SK-N-SH treated with all-trans-retinoic acid at 6 μM for 48 hours (cell line): ENCODE results near the gene ULK4.

Source experiments
- TCF4 ChIP-seq: fragments of 250-450 bp; sonication (Bioruptor Pico); IDR thresholded peaks from 2 replicates; pipeline ENCODE4 v1.8.0; 2021; ENCODE audit warnings: mild to moderate bottlenecking, moderate library complexity, borderline replicate concordance
- ZNF70 ChIP-seq: fragments of 450-650 bp; formaldehyde crosslinking; IDR thresholded peaks from 2 replicates; pipeline ENCODE4 v1.5.0; 2020; ENCODE audit warnings: mild to moderate bottlenecking, moderate library complexity

DNA sequence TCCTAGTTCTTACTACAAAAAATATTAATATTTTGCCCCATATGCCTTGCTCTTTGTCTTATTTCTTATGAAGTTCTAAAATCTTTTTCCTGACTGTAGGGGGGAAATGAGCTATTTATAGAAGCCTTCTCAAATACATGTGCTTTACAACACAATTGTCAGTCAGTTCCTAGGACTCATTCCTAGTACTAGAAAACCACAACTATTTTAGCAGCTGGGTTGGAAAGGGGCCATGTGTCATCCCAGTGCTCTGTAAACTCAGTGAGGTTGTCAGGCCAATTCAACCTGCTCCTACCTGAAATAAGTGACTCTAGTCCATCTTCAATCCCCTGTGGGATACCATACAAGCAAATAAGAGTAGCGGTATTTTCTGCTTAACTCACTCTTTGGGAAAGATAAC is 153.8 kb downstream of the ULK4 start:
- TF ChIP-seq ZNF70 (no peak), TCF4 (CRISPR knock-in tag) (no peak)
